ENCODE data around the gene MPPE1.
"Not testable (repeated sequence)": the region's sequence is repeated elsewhere in the genome, so short reads cannot be mapped to it uniquely, and the experiment has no call there.

Gene MPPE1

DNA sequence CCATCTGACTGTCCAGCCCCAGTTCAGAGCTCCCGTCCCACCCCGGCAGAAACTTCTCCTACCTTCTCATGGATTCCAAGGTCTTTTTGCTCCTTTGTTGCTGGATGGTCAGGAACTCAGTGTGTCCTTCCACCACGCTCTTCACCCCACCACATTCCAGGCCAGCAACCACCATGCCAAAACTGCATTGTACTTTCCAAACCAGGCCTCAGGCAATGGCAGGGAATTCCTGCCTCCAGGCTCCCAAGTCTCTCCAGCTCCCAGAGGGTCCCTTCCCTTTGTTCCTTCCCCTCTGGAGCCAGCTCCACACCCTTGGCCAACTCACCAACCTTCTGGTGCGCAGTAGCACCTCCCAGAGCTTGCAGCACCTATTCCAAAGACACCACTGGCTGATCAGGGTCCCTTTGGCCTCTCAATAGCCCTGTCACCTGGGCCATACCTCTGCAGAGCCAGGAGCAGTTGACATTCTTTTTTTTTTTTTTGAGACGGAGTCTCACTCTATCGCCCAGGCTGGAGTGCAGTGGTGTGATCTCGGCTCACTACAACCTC lies 48.8 kb downstream of the MPPE1 start:
- DNase-seq (ENCODE audit: low read depth in 2 of 2, low spot score in 1 of 2) = no peak

DNA sequence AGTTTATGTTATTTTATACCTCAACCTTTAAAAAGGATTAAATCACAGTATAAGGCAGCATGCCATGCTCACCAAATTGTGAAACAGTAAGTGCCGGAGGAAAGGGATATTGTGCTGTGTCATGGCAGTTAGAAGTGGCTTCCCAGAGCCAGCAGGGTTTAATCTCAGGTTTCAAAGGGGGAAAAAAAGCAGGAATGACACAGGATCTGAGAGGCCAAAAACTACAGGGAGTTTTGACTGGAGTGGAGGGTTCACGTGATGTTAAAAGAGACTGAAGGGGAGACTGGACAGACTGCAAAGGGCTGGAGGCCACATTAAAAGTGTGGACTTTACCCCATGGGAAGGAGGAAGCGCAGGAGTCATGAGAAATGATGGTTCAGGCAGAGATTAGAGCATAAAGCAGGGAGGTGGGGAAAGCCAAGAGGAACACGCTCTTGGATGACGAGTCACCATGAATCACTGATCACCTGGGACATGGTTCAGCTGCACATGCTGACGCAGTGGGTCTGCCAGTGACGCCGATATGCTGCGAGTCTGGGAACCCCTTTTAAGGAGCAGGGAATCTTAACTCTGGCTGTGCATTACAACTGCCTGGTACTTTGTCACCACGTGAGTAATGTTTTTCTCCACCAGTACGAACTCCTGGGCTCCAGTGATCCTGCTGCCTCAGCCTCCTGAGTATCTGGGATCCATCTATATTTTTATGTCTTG lies 50.8 kb downstream of the MPPE1 start:
- DNase-seq (ENCODE audit: low read depth in 2 of 2, low spot score in 1 of 2) = no peak

GRCh38 chr18:11854554-11854953 lies 53.6 kb downstream of the MPPE1 start:
- not testable (repeated sequence) for DNase-seq (ENCODE audit: low read depth in 2 of 2, low spot score in 1 of 2)

- DNase-seq (ENCODE audit: low read depth in 2 of 2, low spot score in 1 of 2) = peak; percentile 6 to 18
Measured at GRCh38 chr18:11851806-11852337, 56.2 kb downstream of the MPPE1 start.

- peak; percentile 93 to 95 for DNase-seq (ENCODE audit: low read depth in 2 of 2, low spot score in 1 of 2)
Measured at GRCh38 chr18:11851146-11851805, 56.8 kb downstream of the MPPE1 start, which contains the start of gene CHMP1B. TSS of gene CHMP1B (plus strand) at chr18:11851413. CDS start at chr18:11851512, 99 bp downstream.

- DNase-seq (ENCODE audit: low read depth in 2 of 2, low spot score in 1 of 2) = no peak
Measured at GRCh38 chr18:11850821-11851145, 57.3 kb downstream of the MPPE1 start.

DNA sequence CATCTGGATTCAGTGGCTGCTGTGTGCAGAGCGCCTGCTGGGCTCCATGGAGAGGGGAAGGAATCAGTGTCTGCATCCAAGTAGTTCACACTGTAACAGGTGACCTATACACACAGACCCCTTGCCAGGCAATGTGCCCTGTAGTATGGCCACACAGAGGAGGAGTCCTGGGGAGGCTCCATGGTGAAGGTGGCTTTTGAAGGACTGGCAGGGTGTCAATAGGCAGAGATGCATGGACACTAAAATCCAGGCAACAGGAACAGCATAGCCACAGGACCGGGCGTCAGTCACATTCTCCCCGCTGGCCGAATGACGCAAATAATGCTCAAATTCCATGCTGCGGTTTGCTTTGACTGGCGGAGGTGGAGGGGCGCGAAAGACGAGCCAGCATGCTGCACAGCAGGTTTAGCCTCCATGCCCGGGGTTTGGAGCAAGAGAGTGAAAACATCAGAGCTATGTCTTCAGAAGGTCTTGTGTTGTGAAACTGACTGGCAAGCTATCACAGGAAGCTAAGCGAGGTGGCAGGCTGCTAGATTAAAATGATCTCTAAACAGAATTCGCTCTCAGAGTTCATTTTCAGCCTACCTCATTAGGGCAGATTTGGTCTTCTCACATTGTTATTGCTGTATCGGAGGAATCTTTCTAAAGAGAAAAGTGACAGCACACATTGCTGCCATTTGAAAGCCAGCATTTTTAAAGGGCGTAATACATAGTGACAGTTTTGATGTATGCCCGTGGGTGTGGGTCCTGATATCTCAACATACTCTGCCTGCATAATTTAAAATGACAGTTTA lies 58.1 kb downstream of the MPPE1 start:
- peak; percentile 15 to 27 for DNase-seq (ENCODE audit: low read depth in 2 of 2, low spot score in 1 of 2)

- no peak for DNase-seq (ENCODE audit: low read depth in 2 of 2, low spot score in 1 of 2)
Measured at GRCh38 chr18:11849279-11849678, 58.8 kb downstream of the MPPE1 start.

DNA sequence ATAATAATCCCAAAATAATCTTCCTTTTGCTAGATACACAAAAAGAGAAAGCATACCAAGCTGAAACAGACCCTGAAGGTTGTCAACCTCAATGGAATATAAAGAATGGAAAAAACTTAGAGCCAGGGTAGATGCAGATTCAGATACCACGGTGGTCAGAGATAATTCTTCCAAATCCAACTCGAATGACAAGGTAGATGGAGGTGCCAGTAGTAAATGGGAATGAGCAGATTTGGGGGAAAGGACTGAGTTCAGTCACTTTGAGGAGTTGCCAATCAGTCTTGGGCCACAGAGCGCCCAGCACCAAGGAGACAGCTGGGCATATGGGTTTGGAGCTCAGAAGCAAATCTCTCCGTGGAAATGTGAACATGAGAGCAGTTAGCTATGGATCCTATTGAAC lies 60.3 kb downstream of the MPPE1 start:
- DNase-seq (ENCODE audit: low read depth in 2 of 2, low spot score in 1 of 2) = no peak

DNA sequence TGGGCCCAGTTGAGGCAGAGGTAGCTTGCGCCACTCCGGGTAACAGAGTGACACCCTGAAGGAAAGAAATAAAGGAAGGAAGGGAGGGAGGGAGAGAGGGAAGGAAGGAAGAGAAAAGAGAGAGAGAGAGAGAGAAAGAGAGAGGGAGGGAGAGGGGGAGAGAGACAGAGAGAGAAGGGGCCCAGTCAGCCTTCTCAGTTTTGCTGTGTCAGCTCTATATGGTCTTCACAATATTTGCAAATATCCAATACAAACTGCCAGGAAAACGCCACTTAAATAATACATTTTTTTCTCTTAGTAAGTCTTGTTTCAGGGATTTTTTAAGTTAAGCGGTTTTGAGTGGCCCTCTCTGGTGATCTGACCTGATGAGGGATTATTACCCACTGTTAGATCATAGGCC lies 62.5 kb downstream of the MPPE1 start:
- DNase-seq (ENCODE audit: low read depth in 2 of 2, low spot score in 1 of 2) = no peak

- DNase-seq (ENCODE audit: low read depth in 2 of 2, low spot score in 1 of 2) = no peak
Measured at GRCh38 chr18:11844436-11844835, 63.7 kb downstream of the MPPE1 start.

GRCh38 chr18:11842562-11842961 lies 65.6 kb downstream of the MPPE1 start:
- no peak for DNase-seq (ENCODE audit: low read depth in 2 of 2, low spot score in 1 of 2)

GRCh38 chr18:11840493-11840892 lies 67.6 kb downstream of the MPPE1 start:
- DNase-seq (ENCODE audit: low read depth in 2 of 2, low spot score in 1 of 2) = no peak

DNA sequence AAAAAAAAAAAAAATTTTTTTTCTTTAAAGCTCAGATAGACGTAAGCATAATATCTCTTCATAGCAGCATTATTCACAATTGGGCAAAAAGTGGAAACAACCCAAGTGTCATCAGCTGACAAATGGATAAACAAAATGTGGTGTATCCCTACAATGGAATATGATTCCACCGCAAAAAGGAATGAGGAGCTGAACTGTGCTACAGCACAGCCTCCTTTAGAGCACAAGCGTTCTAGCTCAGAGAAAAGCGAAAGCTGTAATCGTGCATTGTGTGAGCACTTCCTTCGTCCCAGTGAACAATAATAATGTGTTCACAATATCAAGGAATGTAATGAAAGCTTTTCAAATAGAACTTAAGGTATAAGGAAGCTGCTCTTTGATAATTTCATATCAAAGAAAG lies 68.6 kb downstream of the MPPE1 start:
- no peak for DNase-seq (ENCODE audit: low read depth in 2 of 2, low spot score in 1 of 2)

- no peak for DNase-seq (ENCODE audit: low read depth in 2 of 2, low spot score in 1 of 2)
Measured at GRCh38 chr18:11834772-11835171, 73.3 kb downstream of the MPPE1 start.

Measured in stimulated activated CD8-positive, alpha-beta memory T cell treated with anti-CD3 and anti-CD28 coated beads, Interleukin-4, amount 100 ng/mL, for 4 hours (primary cell).